Activated naive CD8-positive, alpha-beta T cell treated with anti-CD3 and anti-CD28 coated beads, Interleukin-2, amount 50 U/mL, for 24 hours (primary cell): ENCODE measurements around the gene PCSK4.
"Not testable (repeated sequence)": the region's sequence is repeated elsewhere in the genome, so short reads cannot be mapped to it uniquely, and the experiment has no call there.

Experiments used
- ATAC-seq: fragments of 150-1000 bp; cut with Tn5 transposase; one replicate; pipeline ENCODE4 v1.10.0; 2021
- DNase-seq: peaks from one replicate; pipeline ENCODE4 v3.0.0; 2021
- H3K27ac Mint-ChIP-seq: one replicate; pipeline ENCODE4 v1.8.0; 2021; ENCODE audit warnings: mild to moderate bottlenecking, mixed read lengths
- H3K27me3 Mint-ChIP-seq: one replicate; pipeline ENCODE4 v1.8.0; 2021; ENCODE audit warnings: mixed read lengths
- H3K36me3 Mint-ChIP-seq: one replicate; pipeline ENCODE4 v1.8.0; 2021; ENCODE audit warnings: low read depth, mixed read lengths
- H3K4me1 Mint-ChIP-seq: one replicate; pipeline ENCODE4 v1.8.0; 2021; ENCODE audit warnings: mixed read lengths
- H3K4me3 Mint-ChIP-seq: one replicate; pipeline ENCODE4 v1.8.0; 2021; ENCODE audit warnings: mild to moderate bottlenecking, moderate library complexity, mixed read lengths
- H3K9me3 Mint-ChIP-seq: one replicate; pipeline ENCODE4 v1.8.0; 2021; ENCODE audit warnings: mixed read lengths

Gene PCSK4

DNA sequence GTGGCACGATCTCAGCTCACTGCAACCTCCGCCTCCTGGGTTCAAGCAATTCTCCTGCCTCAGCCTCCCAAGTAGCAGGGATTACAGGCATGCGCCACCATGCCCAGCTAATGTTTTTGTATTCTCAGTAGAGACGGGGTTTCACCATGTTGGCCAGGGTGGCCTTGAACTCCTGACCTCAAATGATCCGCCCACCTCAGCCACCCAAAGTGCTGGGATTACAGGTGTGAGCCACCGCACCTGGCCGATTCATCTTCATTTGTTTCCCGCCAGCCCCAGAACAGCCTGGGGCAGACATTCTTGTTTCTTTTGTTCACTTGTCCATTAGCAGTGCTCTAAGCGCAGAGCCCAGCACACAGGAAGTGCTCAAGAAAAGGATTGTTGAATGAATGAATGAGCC lies 13.1 kb downstream of the PCSK4 start:
- peak overlapping the region; percentile 98 for H3K4me3 Mint-ChIP-seq
- not testable (repeated sequence) for ATAC-seq, H3K27ac Mint-ChIP-seq, H3K27me3 Mint-ChIP-seq, DNase-seq, H3K9me3 Mint-ChIP-seq, H3K36me3 Mint-ChIP-seq
- peaks cover 14% of the 10 kb centered on the region for H3K4me1 Mint-ChIP-seq

DNA sequence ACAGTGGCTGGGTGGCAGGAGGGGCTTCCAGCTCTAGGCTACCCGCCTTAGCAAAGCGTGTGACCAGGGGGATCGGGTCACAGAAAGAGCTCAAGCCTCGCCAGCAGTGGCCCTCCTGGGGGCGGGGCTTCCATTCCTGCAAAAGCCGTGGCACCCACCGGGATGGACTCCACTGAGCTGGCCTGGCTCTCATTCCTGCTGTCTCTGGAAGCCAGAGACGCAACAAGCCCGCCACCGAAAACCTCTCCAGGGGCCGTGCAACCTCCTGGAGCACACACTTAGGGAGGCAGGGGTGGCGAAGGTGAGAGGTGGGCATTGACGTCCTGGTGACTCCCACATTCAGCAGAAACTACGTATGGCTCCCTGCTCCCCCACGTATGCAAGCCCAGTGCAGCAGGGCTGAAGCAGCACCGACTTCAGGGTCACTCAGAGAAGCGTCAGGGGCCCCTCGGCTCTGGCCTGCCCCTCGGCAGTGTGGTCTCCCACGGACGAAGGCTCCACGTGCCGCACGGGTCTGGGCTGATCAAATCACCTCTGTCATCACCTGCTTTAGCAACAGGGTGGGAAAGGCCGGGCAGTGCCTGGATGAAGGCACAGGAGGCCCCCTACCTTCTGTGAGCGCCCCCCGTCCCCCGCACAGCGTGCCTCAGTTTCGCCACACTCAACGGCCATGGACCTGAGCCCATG lies 14.3 kb downstream of the PCSK4 start:
- peaks cover 18% of the 10 kb centered on the region for H3K4me1 Mint-ChIP-seq
- H3K4me3 Mint-ChIP-seq, result no peak overlapping the region
- no peaks in the 10 kb centered on the region for H3K9me3 Mint-ChIP-seq
- ATAC-seq (no peak), DNase-seq (no peak)
- H3K27me3 Mint-ChIP-seq, result peaks cover 7% of the 10 kb centered on the region
- peaks cover 5% of the 10 kb centered on the region for H3K36me3 Mint-ChIP-seq
- no peak overlapping the region for H3K27ac Mint-ChIP-seq

DNA sequence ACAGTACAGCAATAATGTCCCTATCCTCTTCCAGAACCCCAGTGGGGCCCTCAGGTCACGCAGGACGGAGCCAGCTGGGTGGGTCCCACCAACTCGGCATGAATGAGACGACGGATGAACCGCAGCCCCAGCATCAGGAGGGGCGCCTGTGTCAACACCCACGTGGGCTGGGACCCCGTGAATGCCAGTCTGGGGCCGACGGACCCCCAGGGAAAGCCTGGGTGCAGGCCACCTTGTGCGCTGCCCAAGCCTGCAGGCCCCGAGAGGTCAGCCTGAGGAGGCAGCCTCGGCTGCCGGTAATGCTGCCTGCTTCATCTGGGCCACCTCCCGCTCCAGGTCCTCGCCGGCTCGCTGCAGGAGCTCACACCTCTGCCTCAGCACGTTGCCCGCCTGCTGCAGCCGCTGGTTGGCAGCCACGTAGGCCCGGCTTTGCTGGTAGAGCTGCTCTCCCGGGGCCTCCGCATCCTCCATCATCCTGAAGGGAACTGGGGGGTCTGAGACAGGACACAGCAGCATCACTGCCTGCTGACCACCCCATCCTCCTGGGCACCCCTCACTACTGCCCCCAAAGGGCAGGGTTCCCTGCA lies 15.3 kb downstream of the PCSK4 start:
- no peak overlapping the region for H3K27ac Mint-ChIP-seq
- peaks cover 11% of the 10 kb centered on the region for H3K27me3 Mint-ChIP-seq
- peaks cover 5% of the 10 kb centered on the region for H3K36me3 Mint-ChIP-seq
- H3K9me3 Mint-ChIP-seq, result no peaks in the 10 kb centered on the region
- no peak for ATAC-seq
- no peak overlapping the region for H3K4me3 Mint-ChIP-seq
- DNase-seq, result no peak
- H3K4me1 Mint-ChIP-seq, result peaks cover 21% of the 10 kb centered on the region

DNA sequence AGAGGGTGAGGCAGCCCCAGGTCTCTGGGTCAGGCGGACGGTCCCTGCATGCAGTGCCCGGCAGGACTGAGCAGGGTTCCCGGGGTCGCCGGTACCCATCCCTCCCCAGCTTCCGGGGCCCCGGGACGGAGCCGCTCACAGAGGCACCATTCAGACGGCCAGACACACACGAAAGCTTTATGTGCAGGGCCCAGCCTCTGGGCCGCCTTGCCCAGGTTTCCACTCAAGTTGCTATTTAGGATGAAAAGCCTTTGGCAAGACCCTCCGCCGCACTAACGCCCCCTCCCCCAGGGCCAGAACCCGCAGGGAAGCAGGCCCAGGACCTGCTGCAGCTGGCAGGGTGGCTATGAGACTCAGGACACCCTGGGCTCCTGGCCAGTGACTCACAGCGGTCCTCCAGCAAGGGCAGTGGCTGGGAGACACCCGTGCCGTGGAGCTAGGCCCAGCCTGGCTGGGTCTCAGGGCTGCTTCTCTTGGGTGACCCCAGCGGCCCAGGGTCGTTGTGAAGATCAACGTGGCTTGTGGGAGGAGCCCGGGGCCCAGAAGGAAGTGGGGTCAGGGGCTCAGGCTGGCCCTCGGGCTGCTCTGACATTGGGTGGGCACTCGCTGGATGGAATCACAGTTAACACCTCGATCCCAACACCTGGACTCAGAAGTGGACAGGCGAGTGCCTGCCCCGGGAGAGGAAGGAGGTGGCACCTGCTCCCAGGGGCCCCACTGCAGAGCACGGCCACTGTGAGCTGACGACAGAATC lies 16.0 kb downstream of the PCSK4 start:
- DNase-seq, result no peak
- Mint-ChIP-seq H3K4me3 (no peak overlapping the region), H3K27me3 (peaks cover 11% of the 10 kb centered on the region), H3K36me3 (peaks cover 5% of the 10 kb centered on the region), H3K4me1 (peaks cover 17% of the 10 kb centered on the region), H3K9me3 (no peaks in the 10 kb centered on the region), H3K27ac (no peak overlapping the region)
- ATAC-seq, result no peak

DNA sequence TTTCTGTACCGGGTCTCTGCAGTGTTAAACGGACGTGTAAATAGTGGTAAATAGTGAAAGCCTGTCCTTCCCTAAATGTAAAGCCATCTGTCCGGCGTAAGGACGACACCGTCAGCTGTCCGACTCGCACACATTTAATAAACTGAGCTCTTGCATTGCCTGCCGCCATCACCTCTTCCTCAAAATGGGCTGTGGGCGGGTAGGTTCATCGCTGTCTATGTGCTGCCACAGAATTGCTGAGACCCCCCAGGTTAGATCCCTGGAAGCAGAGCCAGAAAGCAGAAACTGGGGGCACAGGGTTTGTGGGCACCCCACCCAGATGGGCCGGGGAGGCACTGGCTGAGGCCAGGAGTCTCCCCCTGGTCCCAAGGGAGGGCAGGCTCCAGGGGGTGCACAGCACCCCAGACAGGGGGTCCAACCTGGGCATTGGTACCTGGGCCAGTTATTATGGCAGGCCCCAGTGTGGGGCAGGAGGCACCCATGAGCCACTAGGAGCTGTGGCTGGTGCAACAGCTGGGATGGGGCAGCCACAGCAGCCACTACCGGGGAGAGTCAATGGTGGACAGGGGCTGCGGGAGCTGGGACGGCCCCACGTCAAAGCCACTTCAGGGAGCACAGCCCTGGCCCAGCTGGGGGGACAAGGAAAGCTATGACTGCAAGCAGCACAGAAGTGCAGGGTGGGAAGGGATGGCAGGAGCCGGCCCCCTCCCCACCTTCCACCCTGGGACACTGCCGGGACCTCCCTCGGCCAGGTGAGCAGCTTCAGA lies 16.9 kb downstream of the PCSK4 start:
- peaks cover 11% of the 10 kb centered on the region for H3K27me3 Mint-ChIP-seq
- no peak for ATAC-seq

DNA sequence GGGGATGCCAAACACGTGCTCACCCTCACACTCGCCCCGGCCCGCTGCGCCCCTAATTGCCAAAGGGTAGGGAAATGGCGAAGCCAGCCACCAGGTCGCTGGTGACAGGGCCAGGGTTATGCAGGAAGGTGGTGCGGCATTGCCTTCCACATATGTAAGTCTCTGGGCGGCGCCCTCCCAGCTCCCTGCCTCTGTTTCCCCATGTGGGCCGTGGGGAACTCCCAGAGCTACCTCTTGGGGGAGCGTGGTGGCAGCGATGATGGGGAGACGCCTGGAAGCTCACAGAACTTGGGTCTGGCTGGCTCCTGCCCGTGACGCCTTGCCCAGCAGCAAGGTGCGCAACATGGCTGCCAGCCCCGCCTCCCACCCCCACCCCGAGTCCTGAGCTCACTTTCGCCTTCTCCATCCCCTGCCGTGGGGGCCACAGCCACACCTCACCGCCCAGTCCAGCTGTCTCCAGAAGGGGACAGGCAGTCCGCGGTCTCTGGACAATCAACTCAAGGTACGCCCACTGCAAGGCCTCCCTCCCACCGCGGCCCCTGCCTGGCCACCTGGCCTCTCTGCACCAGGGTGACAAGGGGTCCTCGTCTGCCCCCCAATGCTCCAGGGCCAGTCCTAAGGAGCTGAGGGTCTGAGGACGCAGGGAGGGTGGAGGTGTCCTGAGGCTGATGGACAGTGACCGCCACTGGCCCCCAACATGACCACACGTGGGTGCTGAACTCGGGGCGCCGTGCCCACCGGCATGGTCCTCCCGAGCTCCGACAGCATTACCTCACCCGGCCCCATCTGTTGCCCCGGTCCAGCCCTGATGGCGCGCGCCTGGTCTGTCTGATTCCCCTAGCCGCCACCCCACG lies 17.7 kb downstream of the PCSK4 start:
- Mint-ChIP-seq H3K4me1 (peaks cover 14% of the 10 kb centered on the region), H3K4me3 (no peak overlapping the region), H3K27ac (no peak overlapping the region), H3K9me3 (no peaks in the 10 kb centered on the region), H3K27me3 (peaks cover 11% of the 10 kb centered on the region), H3K36me3 (peaks cover 3% of the 10 kb centered on the region)
- DNase-seq (no peak), ATAC-seq (no peak)

More for the DNA sequence above, 16.9 kb downstream of the PCSK4 start:
- H3K4me1 Mint-ChIP-seq, result peaks cover 15% of the 10 kb centered on the region
- no peaks in the 10 kb centered on the region for H3K9me3 Mint-ChIP-seq
- no peak for DNase-seq
- H3K4me3 Mint-ChIP-seq, result no peak overlapping the region
- H3K27ac Mint-ChIP-seq, result no peak overlapping the region
- H3K36me3 Mint-ChIP-seq, result peaks cover 4% of the 10 kb centered on the region

DNA sequence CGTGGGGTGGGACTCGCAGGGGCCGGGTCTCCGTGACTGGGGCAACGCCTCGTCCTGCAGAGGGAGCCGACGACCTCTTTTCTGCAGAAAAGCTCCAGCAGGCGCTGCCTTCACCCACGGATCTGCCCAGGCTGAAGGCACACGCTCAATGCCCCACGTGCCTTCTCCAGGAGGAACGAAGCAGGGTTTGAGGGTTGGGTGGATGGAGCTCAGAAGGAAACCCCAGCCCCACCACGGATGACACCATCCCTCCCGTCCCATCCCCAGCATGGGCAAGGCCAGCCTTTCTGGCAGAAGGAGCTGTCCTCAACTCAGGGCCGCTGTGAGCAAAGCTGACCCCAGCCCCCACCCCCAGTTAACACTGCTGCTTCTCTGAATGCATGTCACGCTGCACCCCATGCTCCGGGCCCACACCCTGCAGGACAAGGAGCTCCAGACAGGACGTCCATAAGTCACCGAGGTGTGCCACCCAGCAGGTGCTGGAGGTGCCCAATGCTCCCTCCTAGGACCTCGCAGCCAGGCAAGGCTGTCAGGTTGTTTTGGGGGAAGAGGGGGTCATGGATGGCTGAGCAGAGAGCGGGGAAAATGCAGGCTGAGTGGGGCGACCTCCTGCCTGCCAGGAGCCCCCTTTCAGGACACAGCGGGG lies 18.5 kb downstream of the PCSK4 start:
- no peaks in the 10 kb centered on the region for H3K9me3 Mint-ChIP-seq
- H3K27me3 Mint-ChIP-seq, result peaks cover 11% of the 10 kb centered on the region
- peaks cover 6% of the 10 kb centered on the region for H3K4me1 Mint-ChIP-seq
- no peaks in the 10 kb centered on the region for H3K36me3 Mint-ChIP-seq
- ATAC-seq (no peak), DNase-seq (no peak)
- H3K4me3 Mint-ChIP-seq, result no peak overlapping the region
- no peak overlapping the region for H3K27ac Mint-ChIP-seq

DNA sequence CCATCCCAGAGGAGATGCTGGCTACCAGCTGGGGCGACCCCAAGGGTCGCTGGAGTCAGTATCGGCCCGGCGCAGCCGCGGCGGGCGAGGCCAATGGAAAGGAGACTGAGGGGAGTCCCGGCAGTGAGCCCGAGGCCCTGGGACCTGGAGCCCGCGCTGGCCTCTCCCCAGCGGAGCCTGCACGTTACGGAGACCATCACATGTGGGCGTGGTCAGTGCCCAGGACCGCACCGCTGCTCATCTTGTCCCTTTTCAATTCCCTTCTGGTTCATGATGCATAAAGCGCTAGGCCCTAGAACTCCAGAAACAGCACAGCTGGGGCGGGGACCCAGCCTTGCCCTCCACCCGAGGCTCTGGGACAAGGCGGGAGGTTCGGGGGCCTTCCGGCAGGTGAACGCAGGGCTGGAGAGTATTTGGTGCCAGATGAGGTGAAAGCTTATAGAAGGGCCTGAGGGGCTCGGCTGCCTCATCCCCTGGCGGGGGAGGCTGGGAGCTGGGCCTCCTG lies 19.1 kb downstream of the PCSK4 start:
- DNase-seq (peak; percentile 36), ATAC-seq (peak; percentile 9)
- Mint-ChIP-seq H3K36me3 (no peaks in the 10 kb centered on the region), H3K9me3 (no peaks in the 10 kb centered on the region), H3K4me3 (no peak overlapping the region), H3K27ac (no peak overlapping the region), H3K27me3 (peaks cover 11% of the 10 kb centered on the region), H3K4me1 (peaks cover 6% of the 10 kb centered on the region)

DNA sequence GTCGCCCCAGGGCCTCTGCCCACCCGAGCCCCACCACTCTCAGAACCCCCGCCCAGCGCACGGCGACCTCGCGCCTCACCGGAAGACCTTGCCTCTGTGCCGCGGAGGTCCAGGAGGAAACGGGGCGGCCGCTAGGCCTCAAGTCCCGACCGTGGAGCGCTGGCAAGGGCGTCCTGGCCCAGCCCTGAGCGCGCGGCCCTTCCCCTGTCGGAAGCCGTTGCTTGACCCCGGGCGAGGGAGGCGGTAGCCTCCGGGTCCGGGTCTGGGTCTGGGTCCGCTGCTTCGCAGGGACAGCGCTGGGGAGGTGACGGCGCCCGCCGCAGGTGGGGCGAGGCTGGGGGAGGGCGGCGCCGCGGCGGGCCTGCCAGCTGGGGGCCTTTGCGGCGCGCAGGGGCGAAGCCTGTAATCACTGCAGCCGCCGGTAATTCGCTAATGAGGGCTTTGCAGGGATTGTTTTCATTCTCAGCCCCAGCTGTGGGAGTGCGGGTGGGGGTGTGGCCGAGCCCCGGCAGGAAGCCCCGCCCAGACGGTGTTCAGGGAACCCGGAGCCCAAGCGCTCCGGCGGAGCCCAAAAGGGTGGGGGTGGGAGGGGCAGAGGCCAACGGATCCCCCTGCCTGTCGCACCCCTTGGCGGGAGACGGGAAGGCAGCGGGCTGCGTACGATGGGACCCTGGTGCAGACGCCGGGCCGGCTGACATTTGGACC lies 19.7 kb downstream of the PCSK4 start:
- no peak overlapping the region for H3K27ac Mint-ChIP-seq

DNA sequence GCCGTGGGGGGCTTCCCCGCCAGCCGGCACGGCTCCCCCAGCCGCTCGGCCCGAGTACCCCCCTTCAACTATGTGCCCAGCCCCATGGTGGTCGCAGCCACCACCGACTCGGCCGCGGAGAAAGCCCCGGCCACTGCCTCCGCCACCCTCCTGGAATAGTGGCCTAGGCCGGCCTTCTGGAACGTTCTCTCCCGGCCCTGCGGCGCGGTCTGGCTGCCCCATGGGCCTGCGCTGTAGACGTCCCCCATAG lies 20.2 kb downstream of the PCSK4 start:
- peak overlapping the region; percentile 17 for H3K4me3 Mint-ChIP-seq
- no peak overlapping the region for H3K27ac Mint-ChIP-seq
- peaks cover 6% of the 10 kb centered on the region for H3K4me1 Mint-ChIP-seq
- H3K36me3 Mint-ChIP-seq, result no peaks in the 10 kb centered on the region
- DNase-seq (no peak), ATAC-seq (no peak)
- no peaks in the 10 kb centered on the region for H3K9me3 Mint-ChIP-seq
- peaks cover 11% of the 10 kb centered on the region for H3K27me3 Mint-ChIP-seq

More for the DNA sequence above, 19.7 kb downstream of the PCSK4 start:
- peak; percentile 16 for ATAC-seq
- H3K27me3 Mint-ChIP-seq, result peaks cover 11% of the 10 kb centered on the region
- H3K9me3 Mint-ChIP-seq, result no peaks in the 10 kb centered on the region
- DNase-seq, result peak; percentile 69
- H3K4me3 Mint-ChIP-seq, result peak overlapping the region; percentile 17
- peaks cover 6% of the 10 kb centered on the region for H3K4me1 Mint-ChIP-seq
- H3K36me3 Mint-ChIP-seq, result no peaks in the 10 kb centered on the region

DNA sequence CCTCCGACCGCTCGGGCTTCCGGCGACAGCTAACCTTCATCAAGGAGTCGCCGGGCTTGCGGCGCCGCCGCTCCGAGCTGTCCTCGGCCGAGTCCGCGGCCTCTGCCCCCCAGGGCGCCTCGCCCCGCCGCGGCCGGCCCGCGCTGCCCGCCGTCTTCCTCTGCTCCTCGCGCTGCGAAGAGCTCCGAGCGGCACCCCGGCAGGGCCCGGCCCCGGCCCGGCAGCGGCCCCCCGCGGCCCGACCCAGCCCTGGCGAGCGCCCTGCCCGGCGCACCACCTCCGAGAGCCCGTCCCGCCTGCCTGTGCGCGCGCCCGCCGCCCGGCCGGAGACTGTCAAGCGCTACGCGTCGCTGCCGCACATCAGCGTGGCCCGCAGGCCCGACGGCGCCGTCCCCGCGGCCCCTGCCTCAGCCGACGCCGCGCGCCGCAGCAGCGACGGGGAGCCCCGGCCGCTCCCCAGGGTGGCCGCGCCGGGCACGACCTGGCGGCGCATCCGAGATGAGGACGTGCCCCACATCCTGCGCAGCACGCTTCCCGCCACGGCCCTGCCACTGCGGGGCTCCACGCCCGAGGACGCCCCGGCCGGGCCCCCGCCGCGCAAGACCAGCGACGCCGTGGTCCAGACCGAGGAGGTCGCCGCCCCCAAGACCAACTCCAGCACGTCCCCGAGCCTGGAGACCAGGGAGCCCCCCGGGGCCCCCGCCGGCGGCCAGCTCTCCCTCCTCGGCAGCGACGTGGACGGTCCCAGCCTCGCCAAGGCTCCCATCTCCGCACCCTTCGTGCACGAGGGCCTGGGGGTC lies 20.7 kb downstream of the PCSK4 start:
- peaks cover 13% of the 10 kb centered on the region for H3K27me3 Mint-ChIP-seq
- no peaks in the 10 kb centered on the region for H3K9me3 Mint-ChIP-seq
- no peaks in the 10 kb centered on the region for H3K36me3 Mint-ChIP-seq
- no peak overlapping the region for H3K27ac Mint-ChIP-seq
- ATAC-seq (no peak), DNase-seq (no peak)
- peaks cover 6% of the 10 kb centered on the region for H3K4me1 Mint-ChIP-seq
- no peak overlapping the region for H3K4me3 Mint-ChIP-seq

DNA sequence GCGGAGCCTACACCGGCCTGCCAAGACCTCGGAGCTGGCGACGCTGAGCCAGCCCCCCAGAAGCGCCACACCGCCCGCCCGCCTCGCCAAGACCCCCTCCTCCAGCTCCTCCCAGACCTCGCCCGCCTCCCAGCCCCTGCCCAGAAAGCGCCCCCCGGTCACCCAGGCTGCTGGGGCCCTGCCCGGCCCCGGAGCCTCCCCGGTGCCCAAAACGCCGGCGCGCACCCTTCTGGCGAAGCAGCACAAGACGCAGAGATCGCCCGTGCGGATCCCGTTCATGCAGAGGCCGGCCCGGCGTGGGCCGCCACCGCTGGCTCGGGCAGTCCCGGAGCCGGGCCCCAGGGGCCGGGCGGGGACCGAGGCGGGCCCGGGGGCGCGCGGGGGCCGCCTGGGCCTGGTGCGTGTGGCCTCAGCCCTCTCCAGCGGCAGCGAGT lies 21.3 kb downstream of the PCSK4 start:
- H3K4me3 Mint-ChIP-seq, result no peak overlapping the region
- ATAC-seq, result peak; percentile 20

More for the DNA sequence above, 21.3 kb downstream of the PCSK4 start:
- Mint-ChIP-seq H3K27ac (no peak overlapping the region), H3K4me1 (peaks cover 6% of the 10 kb centered on the region), H3K9me3 (no peaks in the 10 kb centered on the region), H3K27me3 (peaks cover 13% of the 10 kb centered on the region), H3K36me3 (no peaks in the 10 kb centered on the region)
- DNase-seq, result peak; percentile 53
